NT2/D1 (cell line): Measurements from ENCODE around the gene ZSWIM8.

Source experiments
- YY1 ChIP-seq: IDR thresholded peaks from 2 replicates; pipeline ENCODE4 v1.6.1; 2011; ENCODE audit not compliant: insufficient read length, insufficient read depth
- ZNF274 ChIP-seq: IDR thresholded peaks from 2 replicates; pipeline ENCODE4 v1.6.1; 2011; ENCODE audit warnings: mild to moderate bottlenecking, low read depth, low read length

GRCh38 chr10:73839276-73839966 lies 54.0 kb downstream of the ZSWIM8 start:
- TF ChIP-seq ZNF274, result no peak
- no peak for TF ChIP-seq YY1
